Skin of body (tissue), 2 donors: ENCODE results near the gene PTK7. TPM values are rescaled to one million over a fixed set of nuclear protein-coding genes. Genes with fewer than 3 reads are reported as not detected.

Experiments
- DNase-seq: peaks from one replicate; lab custom pipeline; 2025; lab: John Stamatoyannopoulos, UW
- total RNA-seq: library from RNA; depleted of rRNA; stranded (reverse); fragments of >200 nt; gene quantifications from one replicate; pipeline ENCODE4 v1.2.3, GENCODE V29; 2014

Gene PTK7
- total RNA-seq, 1 donor from 2014 or later, result 121 TPM

DNA sequence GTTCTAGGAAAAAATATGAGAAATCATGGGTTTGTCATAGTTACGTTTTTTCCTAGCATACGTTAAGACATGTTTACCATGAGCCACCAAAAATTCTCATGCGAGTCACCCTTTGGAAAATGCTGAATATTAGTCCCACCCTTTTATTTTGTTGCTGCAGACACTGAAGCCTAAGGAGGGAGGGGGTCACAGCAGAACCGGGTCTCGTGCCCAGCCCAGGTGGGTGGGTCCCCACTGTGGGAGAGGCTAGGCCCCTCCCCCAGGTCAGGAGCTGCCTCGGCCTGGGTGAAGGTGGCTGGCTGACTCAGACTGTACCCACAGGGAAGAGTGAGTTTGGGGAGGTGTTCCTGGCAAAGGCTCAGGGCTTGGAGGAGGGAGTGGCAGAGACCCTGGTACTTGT, 68.8 kb downstream of the PTK7 start:
- DNase-seq, result no peak

DNA sequence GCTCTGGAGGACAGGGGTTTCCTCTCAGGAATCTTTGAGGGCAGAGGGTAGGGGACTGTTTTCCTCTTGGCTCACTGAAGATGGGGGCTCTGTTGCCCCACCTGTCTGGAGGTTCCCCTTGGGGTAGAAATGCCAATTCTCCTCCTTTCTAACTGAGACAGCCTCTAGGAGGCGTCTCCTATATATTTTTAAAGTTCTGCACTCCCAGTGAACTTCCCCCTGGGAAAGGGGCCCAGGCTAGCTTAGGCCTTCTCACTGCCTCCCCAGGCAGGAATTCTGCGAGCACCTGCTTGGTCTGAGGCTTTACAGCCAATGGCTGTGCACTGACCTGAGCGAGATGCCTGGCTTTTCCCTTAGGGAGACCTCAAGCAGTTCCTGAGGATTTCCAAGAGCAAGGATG, 70.1 kb downstream of the PTK7 start:
- no peak for DNase-seq

DNA sequence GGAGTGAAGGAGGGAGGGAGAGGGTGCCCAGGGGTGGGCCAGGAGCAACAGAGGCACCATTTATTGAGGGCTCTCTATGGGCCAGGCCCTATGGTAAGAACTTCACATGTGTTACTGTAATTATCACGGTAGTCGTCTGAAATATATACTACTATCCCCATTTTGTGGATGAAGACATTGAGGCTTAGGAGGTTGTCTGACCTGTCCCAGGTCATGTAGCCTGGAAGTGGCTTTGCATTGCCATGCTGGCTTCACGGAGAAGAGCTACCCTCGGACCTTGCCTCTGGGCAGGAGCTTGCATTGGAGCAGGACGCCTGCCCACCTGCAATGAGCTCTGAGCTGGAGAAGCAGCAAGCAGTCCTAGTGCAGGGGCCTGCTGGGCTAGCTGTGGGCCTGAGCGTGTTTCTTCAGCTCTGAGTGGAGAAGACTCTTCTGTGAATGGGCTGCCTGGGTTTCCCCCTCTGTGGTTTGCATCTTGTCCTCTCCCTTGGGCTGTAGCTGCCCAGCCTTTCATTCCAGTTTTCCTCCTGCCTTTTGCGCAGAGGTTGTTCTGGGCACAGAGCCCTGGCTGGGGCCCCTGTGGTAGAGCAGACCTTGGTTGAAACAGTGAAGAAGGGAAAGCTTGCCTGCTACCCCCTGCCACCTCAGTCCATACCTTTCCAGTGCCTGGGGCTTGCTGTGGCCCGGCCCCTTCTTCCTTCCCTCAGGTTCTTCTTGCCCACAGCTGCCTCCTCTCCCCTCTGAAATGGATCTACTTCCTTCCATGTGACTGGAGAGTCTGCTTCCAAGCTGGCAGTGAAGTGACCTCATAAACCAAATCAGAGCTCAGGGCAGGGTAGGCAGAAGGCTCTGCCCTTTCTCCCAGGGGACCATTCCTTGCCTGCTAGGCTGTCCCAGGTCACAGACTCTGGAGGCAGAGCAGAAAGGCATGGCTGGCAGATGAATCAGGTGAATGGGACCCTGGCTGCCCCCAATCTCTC, 70.9 kb downstream of the PTK7 start:
- no peak for DNase-seq

DNA sequence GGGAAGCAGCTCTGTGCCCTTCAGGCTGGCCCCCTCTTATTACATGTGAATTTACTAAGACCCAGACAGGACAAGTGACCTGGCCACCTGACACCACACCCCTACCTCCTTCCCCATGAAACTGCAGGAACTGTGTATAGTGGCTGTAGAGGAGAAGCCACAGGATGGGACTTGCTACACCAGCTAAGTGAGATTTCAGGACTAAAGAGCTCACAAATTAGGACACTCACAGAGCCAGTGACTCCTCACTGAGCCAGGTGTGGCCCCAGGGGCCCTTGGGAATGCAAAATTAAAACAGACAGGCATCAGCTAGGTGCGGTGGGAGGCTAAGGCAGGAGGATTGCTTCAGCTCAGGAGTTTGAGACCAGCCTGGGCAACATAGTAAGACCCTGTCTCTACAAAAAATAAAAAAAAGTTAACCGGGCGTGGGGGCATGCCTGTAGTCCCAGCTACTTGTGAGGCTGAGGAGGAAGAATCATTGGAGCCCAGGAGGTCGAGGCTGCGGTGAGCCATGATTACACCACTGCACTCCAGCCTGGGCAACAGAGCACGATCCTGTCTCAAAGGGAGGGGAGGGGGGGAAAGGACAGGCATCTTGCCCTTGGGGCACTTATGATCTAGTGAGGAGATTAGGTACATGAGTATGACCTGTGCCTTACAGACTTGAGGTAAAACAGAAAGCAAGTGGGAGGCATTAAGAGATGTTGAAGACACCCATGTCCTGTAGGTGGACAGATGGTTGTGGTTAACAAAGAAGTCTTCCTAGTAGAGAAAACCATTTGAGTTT, 71.8 kb downstream of the PTK7 start:
- DNase-seq, result no peak

GRCh38 chr6:43149265-43149664, 73.2 kb downstream of the PTK7 start:
- DNase-seq, result no peak

GRCh38 chr6:43150051-43150751, 74.1 kb downstream of the PTK7 start:
- no peak for DNase-seq

DNA sequence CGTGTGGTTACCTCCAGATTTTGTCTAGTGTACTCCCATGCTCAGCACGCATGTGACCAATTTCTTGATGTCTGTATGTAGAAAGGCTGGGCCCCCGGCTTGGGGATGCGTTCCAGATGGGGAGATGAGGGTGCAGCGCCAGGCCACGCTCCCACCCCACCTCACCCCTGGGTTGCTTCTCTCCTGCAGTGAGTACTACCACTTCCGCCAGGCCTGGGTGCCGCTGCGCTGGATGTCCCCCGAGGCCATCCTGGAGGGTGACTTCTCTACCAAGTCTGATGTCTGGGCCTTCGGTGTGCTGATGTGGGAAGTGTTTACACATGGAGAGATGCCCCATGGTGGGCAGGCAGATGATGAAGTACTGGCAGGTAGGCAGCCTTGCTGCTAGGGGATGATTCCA, 83.5 kb downstream of the PTK7 start:
- DNase-seq, result no peak

DNA sequence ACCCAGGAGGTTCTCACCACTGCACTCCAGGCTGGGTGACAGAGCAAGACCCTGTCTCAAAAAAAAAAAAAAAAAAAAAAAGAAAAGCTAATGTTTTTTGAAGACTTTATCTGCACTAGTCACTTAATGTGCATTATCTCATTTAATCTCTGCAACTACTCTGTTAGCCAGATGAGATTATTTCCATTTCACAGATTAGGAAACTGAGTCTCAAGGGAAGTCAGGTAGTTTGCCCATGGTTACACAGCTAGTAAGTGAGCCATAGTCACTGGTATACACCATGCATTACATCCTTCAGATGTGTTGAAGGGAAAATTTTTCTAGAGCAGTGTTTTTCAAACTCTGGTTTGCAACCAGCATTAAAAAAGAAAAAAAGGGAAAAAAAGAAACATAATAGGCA, 87.8 kb downstream of the PTK7 start:
- no peak for DNase-seq

DNA sequence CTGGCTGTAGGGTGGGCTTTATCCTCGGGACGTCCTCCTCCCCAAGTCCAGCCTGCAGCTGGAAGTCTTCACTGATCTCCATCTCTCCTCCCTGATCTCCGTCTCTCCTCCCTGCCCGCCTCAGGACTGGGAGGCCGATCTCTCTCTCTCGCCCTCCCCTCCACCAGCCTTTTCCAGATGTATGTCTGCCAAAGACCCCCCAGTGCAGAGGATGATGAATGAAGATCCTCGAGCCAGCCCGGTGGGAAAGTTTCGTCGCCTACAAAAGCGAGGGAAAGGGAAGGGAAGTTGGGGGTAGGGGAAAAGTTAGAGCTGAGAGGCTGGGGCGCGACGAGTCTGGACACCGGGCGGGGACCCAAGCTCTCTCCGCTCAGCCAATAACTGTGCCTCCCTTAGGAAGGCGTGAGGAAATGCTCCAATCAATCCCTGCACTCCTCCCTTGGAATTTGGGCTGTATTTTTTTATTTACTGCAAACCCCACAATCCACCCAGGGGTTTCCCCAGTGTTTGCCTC, 94.4 kb downstream of the PTK7 start:
- peak; percentile 99 for DNase-seq

- peak; percentile 99 for DNase-seq
Measured at GRCh38 chr6:43170931-43171706, 95.0 kb downstream of the PTK7 start, which contains the start of gene SRF. SRF (plus strand) TSS chr6:43171269; CDS start chr6:43171657, 388 bp downstream.

DNA sequence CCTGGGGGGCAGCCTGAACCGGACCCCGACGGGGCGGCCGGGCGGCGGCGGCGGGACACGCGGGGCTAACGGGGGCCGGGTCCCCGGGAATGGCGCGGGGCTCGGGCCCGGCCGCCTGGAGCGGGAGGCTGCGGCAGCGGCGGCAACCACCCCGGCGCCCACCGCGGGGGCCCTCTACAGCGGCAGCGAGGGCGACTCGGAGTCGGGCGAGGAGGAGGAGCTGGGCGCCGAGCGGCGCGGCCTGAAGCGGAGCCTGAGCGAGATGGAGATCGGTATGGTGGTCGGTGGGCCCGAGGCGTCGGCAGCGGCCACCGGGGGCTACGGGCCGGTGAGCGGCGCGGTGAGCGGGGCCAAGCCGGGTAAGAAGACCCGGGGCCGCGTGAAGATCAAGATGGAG, 95.6 kb downstream of the PTK7 start:
- no peak for DNase-seq

GRCh38 chr6:43172104-43173007, 96.2 kb downstream of the PTK7 start:
- no peak for DNase-seq

DNA sequence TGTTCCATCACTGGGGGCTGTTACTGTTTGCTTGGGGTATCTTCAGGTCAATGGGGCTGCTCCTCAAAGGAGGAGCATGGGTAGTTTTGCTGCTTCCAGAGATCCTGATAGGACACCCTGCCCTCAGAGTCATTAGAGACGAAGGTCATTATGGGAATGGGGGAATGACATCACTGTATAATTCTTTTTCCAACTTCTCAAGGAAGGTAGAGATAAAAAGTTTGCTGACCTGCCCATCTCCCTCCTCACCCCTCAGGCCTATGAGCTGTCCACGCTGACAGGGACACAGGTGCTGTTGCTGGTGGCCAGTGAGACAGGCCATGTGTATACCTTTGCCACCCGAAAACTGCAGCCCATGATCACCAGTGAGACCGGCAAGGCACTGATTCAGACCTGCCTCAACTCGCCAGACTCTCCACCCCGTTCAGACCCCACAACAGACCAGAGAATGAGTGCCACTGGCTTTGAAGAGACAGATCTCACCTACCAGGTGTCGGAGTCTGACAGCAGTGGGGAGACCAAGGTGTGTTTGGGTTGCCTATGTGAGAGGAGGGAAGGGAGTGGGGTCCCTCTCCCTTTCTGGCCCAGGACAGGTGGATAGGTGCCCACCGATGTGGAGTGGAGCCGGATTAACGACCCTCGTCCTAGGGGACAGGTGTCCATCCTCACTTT, 97.6 kb downstream of the PTK7 start:
- peak; percentile 28 for DNase-seq

DNA sequence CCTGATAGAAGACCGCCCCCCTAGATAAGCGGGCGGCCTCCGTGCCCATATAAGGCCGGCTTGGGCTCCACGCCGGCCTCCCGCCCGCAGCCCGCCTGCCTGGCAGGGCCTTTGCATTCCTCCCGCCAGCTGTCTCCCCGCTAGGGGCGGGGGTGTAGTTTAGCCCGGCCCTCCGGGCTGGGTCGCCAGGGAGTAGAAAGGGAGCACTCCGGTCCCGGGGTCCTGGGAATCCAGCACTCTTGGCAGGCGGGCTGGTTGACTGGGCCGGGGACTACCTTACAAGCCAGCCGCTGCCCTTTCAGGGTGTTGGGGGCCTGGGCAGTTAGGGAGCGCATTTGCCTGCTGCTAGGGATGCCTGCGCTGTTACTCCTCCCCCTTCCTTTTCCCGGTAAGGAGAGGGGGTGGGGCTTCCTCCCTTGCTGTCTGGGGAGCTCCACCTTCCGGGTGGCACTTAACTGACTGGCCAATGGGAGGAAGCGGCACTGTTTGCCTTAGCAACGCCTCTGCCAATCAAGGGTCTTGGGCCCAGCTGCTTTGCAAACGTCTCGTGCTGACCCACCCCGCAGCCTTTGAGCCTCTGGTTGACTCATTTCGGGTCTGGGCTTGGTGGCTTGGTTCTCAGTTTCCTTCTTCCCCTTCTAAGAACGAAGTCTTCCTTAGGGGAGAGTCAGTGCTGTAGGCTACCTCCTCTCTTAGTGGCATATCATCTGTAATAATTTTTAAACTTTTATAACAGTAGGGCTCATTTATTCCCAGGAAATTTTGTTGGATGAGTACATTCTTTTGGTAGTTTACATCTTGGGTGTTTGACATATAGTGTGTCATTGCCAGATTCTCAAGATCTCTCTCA, 98.4 kb downstream of the PTK7 start:
- DNase-seq, result peak; percentile 98

GRCh38 chr6:43175676-43176422, 99.7 kb downstream of the PTK7 start:
- no peak for DNase-seq

GRCh38 chr6:43176423-43176786, 100.3 kb downstream of the PTK7 start:
- no peak for DNase-seq

DNA sequence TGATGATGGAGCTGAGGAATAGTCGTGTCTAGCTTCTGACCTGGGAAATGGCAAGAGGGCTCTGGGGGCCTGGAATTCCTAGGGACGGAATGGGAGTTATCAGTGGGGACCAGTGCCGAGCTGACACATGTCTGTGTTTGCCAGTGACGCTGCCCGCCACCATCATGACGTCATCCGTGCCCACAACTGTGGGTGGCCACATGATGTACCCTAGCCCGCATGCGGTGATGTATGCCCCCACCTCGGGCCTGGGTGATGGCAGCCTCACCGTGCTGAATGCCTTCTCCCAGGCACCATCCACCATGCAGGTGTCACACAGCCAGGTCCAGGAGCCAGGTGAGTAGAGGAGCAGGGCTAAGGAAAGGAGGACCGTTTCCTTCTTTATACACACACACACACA, 102.0 kb downstream of the PTK7 start:
- DNase-seq, result no peak
